NCI-H69 (cell line): Measurements from ENCODE around the gene CYSTM1.
"Not testable (repeated sequence)": the region's sequence is repeated elsewhere in the genome, so short reads cannot be mapped to it uniquely, and the experiment has no call there.

ENCODE experiments used
- DNase-seq: peaks from one replicate; lab custom pipeline; 2025; lab: John Stamatoyannopoulos, UW

Gene CYSTM1

GRCh38 chr5:140178482-140179116 lies 3.6 kb downstream of the CYSTM1 start:
- DNase-seq, result no peak

GRCh38 chr5:140181002-140181483 lies 6.1 kb downstream of the CYSTM1 start:
- peak; percentile 90 for DNase-seq

- DNase-seq, result peak; percentile 51
Observed at GRCh38 chr5:140181525-140181924, 6.5 kb downstream of the CYSTM1 start.

- DNase-seq, result peak; percentile 78
Observed at GRCh38 chr5:140182075-140182711, 7.2 kb downstream of the CYSTM1 start.

GRCh38 chr5:140182803-140183367 lies 7.9 kb downstream of the CYSTM1 start:
- peak; percentile 95 for DNase-seq

GRCh38 chr5:140185409-140185808 lies 10.4 kb downstream of the CYSTM1 start:
- no peak for DNase-seq

GRCh38 chr5:140186267-140186671 lies 11.3 kb downstream of the CYSTM1 start:
- no peak for DNase-seq

- no peak for DNase-seq
Observed at GRCh38 chr5:140189253-140189652, 14.3 kb downstream of the CYSTM1 start.

- DNase-seq, result no peak
Observed at GRCh38 chr5:140189977-140190871, 15.2 kb downstream of the CYSTM1 start.

GRCh38 chr5:140190872-140191218 lies 15.9 kb downstream of the CYSTM1 start:
- no peak for DNase-seq

GRCh38 chr5:140192715-140193430 lies 17.9 kb downstream of the CYSTM1 start:
- no peak for DNase-seq

- no peak for DNase-seq
Observed at GRCh38 chr5:140194662-140195061, 19.7 kb downstream of the CYSTM1 start.

- no peak for DNase-seq
Observed at GRCh38 chr5:140196115-140196814, 21.3 kb downstream of the CYSTM1 start.

GRCh38 chr5:140197023-140197422 lies 22.0 kb downstream of the CYSTM1 start:
- no peak for DNase-seq

GRCh38 chr5:140198915-140199314 lies 23.9 kb downstream of the CYSTM1 start:
- DNase-seq, result not testable (repeated sequence)

- DNase-seq, result no peak
Observed at GRCh38 chr5:140202078-140202477, 27.1 kb downstream of the CYSTM1 start.

GRCh38 chr5:140202610-140203009 lies 27.6 kb downstream of the CYSTM1 start:
- DNase-seq, result no peak

- DNase-seq, result no peak
Observed at GRCh38 chr5:140205216-140205615, 30.2 kb downstream of the CYSTM1 start.

- DNase-seq, result no peak
Observed at GRCh38 chr5:140205952-140206351, 31.0 kb downstream of the CYSTM1 start.

GRCh38 chr5:140207250-140207964 lies 32.4 kb downstream of the CYSTM1 start:
- no peak for DNase-seq
